Spinal cord (tissue), 10 donors: ENCODE measurements around the gene PCSK6. TPM values are rescaled to one million over a fixed set of nuclear protein-coding genes. Genes with fewer than 3 reads are reported as not detected.

Experiments used
- DNase-seq, 6 donors: peaks; one replicate each; pipeline versions ENCODE4 v3.0.0 to v3.0.0-alpha.2; 2013 to 2015; ENCODE audit warnings: low spot score in 6 of 6, low read depth in 4 of 6
- H3K27ac ChIP-seq: one replicate; pipeline ENCODE4 v1.5.1; 2013; ENCODE audit warnings: low read depth, low read length, control low read depth
- H3K27me3 ChIP-seq: one replicate; pipeline ENCODE4 v1.6.1; 2013; ENCODE audit warnings: low read length; ENCODE audit not compliant: control insufficient read depth, insufficient read depth
- H3K36me3 ChIP-seq: one replicate; pipeline ENCODE4 v1.6.1; 2013; ENCODE audit warnings: low read length; ENCODE audit not compliant: control insufficient read depth, insufficient read depth
- H3K4me1 ChIP-seq: one replicate; pipeline ENCODE4 v1.6.1; 2013; ENCODE audit warnings: low read length; ENCODE audit not compliant: control insufficient read depth, insufficient read depth
- H3K4me3 ChIP-seq: one replicate; pipeline ENCODE4 v1.5.1; 2013; ENCODE audit warnings: low read depth, low read length, control low read depth
- H3K9me3 ChIP-seq: one replicate; pipeline ENCODE4 v1.6.1; 2013; ENCODE audit warnings: low read length; ENCODE audit not compliant: control insufficient read depth, insufficient read depth
- WGBS: methylation state at CpG from one replicate; pipeline ENCODE4 v1.1.5; 2013; ENCODE audit warnings: missing lambda C conversion rate; ENCODE audit not compliant: insufficient coverage; 5-methylcytosine and 5-hydroxymethylcytosine counted together
- polyA plus RNA-seq, 2 donors: library from polyadenylated mRNA; unstranded; fragments of 120-200 nt; gene quantifications; one replicate each; pipeline ENCODE4 v1.2.1, GENCODE V29; 2013; ENCODE audit not compliant: insufficient read length in 2 of 2
- total RNA-seq, 2 donors: library from RNA; depleted of rRNA in 1 of 2; stranded (reverse); fragments of 120-200 nt in 1 of 2; fragments of >200 nt in 1 of 2; gene quantifications; one replicate each; pipeline versions ENCODE4 v1.2.3 to v1.2.4, GENCODE V29; 2013 to 2014
- donor health status: healthy.

Gene PCSK6
- total and polyA plus RNA-seq, 4 donors = 8.6 to 14.3 (median 11.7) TPM

DNA sequence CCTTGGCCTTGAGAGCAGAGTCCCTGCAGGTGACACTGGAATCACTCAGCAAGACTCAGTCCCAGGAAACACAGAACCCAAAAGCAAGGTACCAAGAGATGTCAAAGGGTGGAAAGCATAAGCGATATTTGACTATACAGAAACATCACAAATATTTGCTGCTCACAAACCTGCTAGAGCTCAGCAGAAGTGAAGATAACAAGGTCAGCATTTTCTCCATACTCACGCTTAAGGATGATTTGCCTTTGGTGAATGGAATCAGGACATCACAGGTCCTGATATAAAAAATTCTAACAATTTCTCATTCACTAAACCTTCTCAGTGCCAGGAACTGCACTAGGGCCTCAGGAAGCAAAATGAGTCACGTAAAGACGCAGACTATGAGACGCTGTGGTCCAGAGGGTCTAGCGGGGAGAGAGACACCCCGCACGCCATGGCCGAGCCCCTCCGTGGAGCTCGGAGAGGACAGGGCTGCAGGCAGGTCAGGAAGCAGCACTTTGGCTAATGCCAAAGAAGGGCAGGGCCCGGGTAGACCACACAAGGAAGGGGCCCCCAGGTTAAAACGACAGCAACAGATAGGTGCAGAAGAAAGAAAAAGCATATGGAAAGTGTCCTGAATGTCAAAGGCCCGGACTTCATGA, 10.7 kb downstream of the PCSK6 start:
- Histone ChIP-seq H3K9me3 (no peaks in the 10 kb centered on the region), H3K4me1 (peaks cover 36% of the 10 kb centered on the region), H3K27ac (no peak overlapping the region), H3K27me3 (no peaks in the 10 kb centered on the region), H3K4me3 (no peak overlapping the region), H3K36me3 (no peaks in the 10 kb centered on the region)
- no peak for DNase-seq
- 92% methylated on average over 13 of the region's 14 CpGs for WGBS

- Histone ChIP-seq H3K4me1 (peaks cover 34% of the 10 kb centered on the region), H3K27ac (no peak overlapping the region), H3K36me3 (no peaks in the 10 kb centered on the region), H3K9me3 (no peaks in the 10 kb centered on the region), H3K4me3 (no peak overlapping the region), H3K27me3 (no peaks in the 10 kb centered on the region)
- 73% methylated on average over 5 of the region's 5 CpGs for WGBS
- no peak for DNase-seq
Measured at GRCh38 chr15:101477851-101478362, 11.6 kb downstream of the PCSK6 start.

DNA sequence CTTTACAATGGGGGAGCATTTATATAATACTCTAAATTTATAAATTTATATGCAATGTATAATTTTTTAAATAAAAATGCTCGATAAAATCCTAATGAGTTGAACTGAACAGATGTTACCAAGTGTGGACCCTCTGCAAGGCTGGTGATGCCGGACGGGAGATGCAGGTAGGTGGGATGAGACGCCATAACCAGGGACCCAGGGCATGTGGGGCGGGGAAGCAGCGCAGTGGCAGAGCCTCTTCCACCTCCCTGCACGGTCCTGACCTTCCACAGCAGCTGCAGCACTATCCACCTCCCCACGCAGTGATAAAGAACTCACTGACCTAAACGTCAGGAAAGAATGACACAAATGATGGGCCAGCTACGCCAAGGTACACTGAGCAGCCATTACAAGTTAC, 12.8 kb downstream of the PCSK6 start:
- H3K27ac ChIP-seq = no peak overlapping the region
- DNase-seq = no peak
- no peaks in the 10 kb centered on the region for H3K9me3 ChIP-seq
- no peak overlapping the region for H3K4me3 ChIP-seq
- no peaks in the 10 kb centered on the region for H3K27me3 ChIP-seq
- no peaks in the 10 kb centered on the region for H3K36me3 ChIP-seq
- peaks cover 25% of the 10 kb centered on the region for H3K4me1 ChIP-seq
- WGBS = 89% methylated on average over 8 of the region's 10 CpGs

- no peak overlapping the region for H3K4me3 ChIP-seq
- H3K4me1 ChIP-seq = peaks cover 15% of the 10 kb centered on the region
- no peak for DNase-seq
- WGBS = 84% methylated on average over 4 of the region's 7 CpGs
- no peaks in the 10 kb centered on the region for H3K36me3 ChIP-seq
- H3K27ac ChIP-seq = no peak overlapping the region
- no peaks in the 10 kb centered on the region for H3K9me3 ChIP-seq
- no peaks in the 10 kb centered on the region for H3K27me3 ChIP-seq
Measured at GRCh38 chr15:101474983-101475382, 14.5 kb downstream of the PCSK6 start.

DNA sequence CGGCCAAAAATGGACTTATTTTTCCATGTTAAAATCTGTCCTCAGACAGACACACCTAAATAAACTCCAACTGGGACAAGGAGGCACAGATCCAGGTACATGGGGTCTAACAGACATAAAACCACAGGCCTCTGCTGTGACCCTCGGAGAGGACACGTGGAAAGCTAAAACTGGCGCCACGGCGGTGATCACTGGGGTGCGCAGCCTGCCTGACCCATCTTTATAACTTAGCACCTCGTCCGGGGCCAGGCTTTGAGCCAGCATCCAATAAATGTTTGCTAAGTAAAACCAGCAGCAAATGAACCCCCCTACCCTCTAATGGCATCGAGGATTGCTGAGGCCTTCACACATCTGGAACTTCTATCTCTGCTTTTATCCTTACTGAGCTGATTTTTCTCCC, 15.3 kb downstream of the PCSK6 start:
- H3K36me3 ChIP-seq = no peaks in the 10 kb centered on the region
- no peaks in the 10 kb centered on the region for H3K9me3 ChIP-seq
- H3K4me3 ChIP-seq = no peak overlapping the region
- H3K4me1 ChIP-seq = peaks cover 15% of the 10 kb centered on the region
- DNase-seq = no peak
- no peak overlapping the region for H3K27ac ChIP-seq
- 80% methylated on average over 9 of the region's 10 CpGs for WGBS
- no peaks in the 10 kb centered on the region for H3K27me3 ChIP-seq

DNA sequence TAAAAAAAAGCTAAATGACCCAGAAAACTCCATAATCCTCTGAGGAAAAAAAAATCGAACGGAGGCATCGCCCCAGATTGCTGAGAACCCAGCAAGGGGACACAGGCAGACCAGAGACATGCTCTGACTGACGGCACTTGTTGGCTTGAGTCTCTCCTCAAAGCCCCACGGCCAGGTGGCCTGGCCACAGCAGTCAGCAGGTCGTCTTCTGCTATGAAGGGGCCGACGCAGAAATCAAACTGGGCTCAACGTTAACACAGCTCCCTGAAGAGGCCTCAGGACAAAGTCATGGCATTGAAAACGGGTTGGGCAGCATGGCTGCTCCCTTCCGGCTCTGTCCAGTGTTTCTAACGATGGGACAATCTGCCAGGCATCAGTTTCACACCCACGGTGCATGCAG, 17.5 kb downstream of the PCSK6 start:
- DNase-seq = no peak
- Histone ChIP-seq H3K9me3 (no peaks in the 10 kb centered on the region), H3K4me3 (no peak overlapping the region), H3K27ac (no peak overlapping the region), H3K36me3 (no peaks in the 10 kb centered on the region), H3K4me1 (peaks cover 13% of the 10 kb centered on the region), H3K27me3 (no peaks in the 10 kb centered on the region)
- WGBS = 78% methylated on average over 13 of the region's 13 CpGs

GRCh38 chr15:101470548-101471239, 18.8 kb downstream of the PCSK6 start:
- H3K4me3 ChIP-seq = no peak overlapping the region
- H3K36me3 ChIP-seq = no peaks in the 10 kb centered on the region
- no peak overlapping the region for H3K27ac ChIP-seq
- no peaks in the 10 kb centered on the region for H3K27me3 ChIP-seq
- DNase-seq = no peak
- peaks cover 13% of the 10 kb centered on the region for H3K4me1 ChIP-seq
- peaks cover 1% of the 10 kb centered on the region for H3K9me3 ChIP-seq
- 77% methylated on average over 12 of the region's 15 CpGs for WGBS

GRCh38 chr15:101469520-101470288, 19.8 kb downstream of the PCSK6 start:
- 55% methylated on average over 19 of the region's 21 CpGs for WGBS
- peaks cover 13% of the 10 kb centered on the region for H3K4me1 ChIP-seq
- DNase-seq = peak in 1 of 6 donors; percentile 60
- no peak overlapping the region for H3K4me3 ChIP-seq
- no peak overlapping the region for H3K27ac ChIP-seq
- peaks cover 1% of the 10 kb centered on the region for H3K9me3 ChIP-seq
- no peaks in the 10 kb centered on the region for H3K36me3 ChIP-seq
- no peaks in the 10 kb centered on the region for H3K27me3 ChIP-seq

DNA sequence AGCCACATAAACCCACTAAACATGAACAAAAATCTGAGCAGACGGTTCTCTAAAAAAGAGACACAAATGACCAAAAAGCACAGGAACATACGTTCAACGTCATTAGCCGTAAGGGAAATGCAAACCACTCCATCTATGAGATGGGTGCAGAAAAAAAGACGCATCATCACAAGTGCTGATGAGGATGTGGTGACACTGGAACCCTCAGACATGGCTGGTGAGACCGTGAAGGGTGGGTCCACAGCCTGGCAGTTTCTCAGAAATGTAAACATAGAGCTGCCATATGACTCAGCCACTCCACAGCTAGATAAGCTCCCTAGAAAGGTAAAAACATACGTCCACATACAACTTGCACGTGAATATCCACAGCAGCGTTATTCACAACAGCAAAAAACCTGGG, 23.3 kb downstream of the PCSK6 start:
- 96% methylated on average over 6 of the region's 9 CpGs for WGBS
- no peak overlapping the region for H3K27ac ChIP-seq
- no peak for DNase-seq
- no peak overlapping the region for H3K4me3 ChIP-seq
- no peaks in the 10 kb centered on the region for H3K36me3 ChIP-seq
- H3K4me1 ChIP-seq = peaks cover 13% of the 10 kb centered on the region
- no peaks in the 10 kb centered on the region for H3K27me3 ChIP-seq
- peaks cover 1% of the 10 kb centered on the region for H3K9me3 ChIP-seq
